Umbilical cord (tissue), 2 donors: ENCODE measurements around the gene SERPINB6. TPM values are rescaled to one million over a fixed set of nuclear protein-coding genes. Genes with fewer than 3 reads are reported as not detected.

Experiments
- DNase-seq: peaks from one replicate; pipeline ENCODE4 v3.0.0-alpha.2; 2015; ENCODE audit warnings: low spot score
- total RNA-seq: library from RNA; depleted of rRNA; stranded (reverse); fragments of >200 nt; gene quantifications from one replicate; pipeline ENCODE4 v1.2.3, GENCODE V29; 2014; ENCODE audit warnings: low replicate concordance; ENCODE audit not compliant: insufficient read depth

SERPINB6 gene
- total RNA-seq, 1 donor from 2014 or later: 63.3 TPM

- DNase-seq: no peak
These were observed 28.5 kb upstream of the SERPINB6 start, which contains the start of gene NQO2 for GRCh38 chr6:2999618-3000557. Gene NQO2 (plus strand): TSS chr6:2999894. CDS start chr6:3006553, 6,659 bp downstream.

GRCh38 chr6:2998998-2999617, 27.7 kb upstream of the SERPINB6 start:
- peak; percentile 93 for DNase-seq

GRCh38 chr6:2998249-2998997, 27.1 kb upstream of the SERPINB6 start:
- peak; percentile 25 for DNase-seq

GRCh38 chr6:2993755-2994317, 22.5 kb upstream of the SERPINB6 start:
- DNase-seq: no peak

- no peak for DNase-seq
These were observed 21.1 kb upstream of the SERPINB6 start for GRCh38 chr6:2992330-2992979.

GRCh38 chr6:2990932-2991506, 19.7 kb upstream of the SERPINB6 start:
- DNase-seq: no peak

- DNase-seq: peak; percentile 78
These were observed 19.0 kb upstream of the SERPINB6 start for GRCh38 chr6:2990248-2990931.

GRCh38 chr6:2989332-2990247, 18.2 kb upstream of the SERPINB6 start:
- peak; percentile 100 for DNase-seq

- DNase-seq: peak; percentile 97
These were observed 17.3 kb upstream of the SERPINB6 start for GRCh38 chr6:2988426-2989331.

- DNase-seq: no peak
These were observed 16.7 kb upstream of the SERPINB6 start for GRCh38 chr6:2988094-2988425.

GRCh38 chr6:2986722-2987221, 15.4 kb upstream of the SERPINB6 start:
- peak; percentile 82 for DNase-seq

GRCh38 chr6:2984738-2985406, 13.5 kb upstream of the SERPINB6 start:
- no peak for DNase-seq

- peak; percentile 38 for DNase-seq
These were observed 11.2 kb upstream of the SERPINB6 start for GRCh38 chr6:2982426-2983117.

- DNase-seq: no peak
These were observed 9.1 kb upstream of the SERPINB6 start for GRCh38 chr6:2980465-2980855.

- DNase-seq: peak; percentile 29
These were observed 8.6 kb upstream of the SERPINB6 start for GRCh38 chr6:2979819-2980464.

GRCh38 chr6:2978923-2979322, 7.6 kb upstream of the SERPINB6 start:
- no peak for DNase-seq
